Measurements from ENCODE around the gene AJM1. TPM values are rescaled to one million over a fixed set of nuclear protein-coding genes. Genes with fewer than 3 reads are reported as not detected.
"Not testable (repeated sequence)": the region's sequence is repeated elsewhere in the genome, so short reads cannot be mapped to it uniquely, and the experiment has no call there.

AJM1 gene
- total and polyA plus RNA-seq, 2 donors (not counting 1 experiment from before 2014, with no cell fraction given), result 1.7 to 2.9 TPM

GRCh38 chr9:136832581-136832980, 9.7 kb upstream of the AJM1 start:
- CTCF ChIA-PET, result interaction anchor here (0.8 kb wide), 1 partner anchor 17 kb away, joined by 3 read pairs; no protein-coding TSS in a partner anchor
- H3K27ac Mint-ChIP-seq, result no peak overlapping the region
- peaks cover 0 to 43% of the 10 kb centered on the region in 2 experiments for H3K36me3 ChIP-seq (replicated peaks in 1 of 2; ENCODE audit: control extremely low read depth in 1 of 2, control insufficient read depth in 1 of 2, extremely low read depth in 1 of 2, insufficient read depth in 2 of 2, low read length in 1 of 2)

GRCh38 chr9:136833381-136834048, 8.8 kb upstream of the AJM1 start:
- H3K9me3 Mint-ChIP-seq (ENCODE audit: insufficient read depth); H3K9ac ChIP-seq (ENCODE audit: low read length); H3K4me3 Mint-ChIP-seq; H3K4me1 ChIP-seq (ENCODE audit: control insufficient read depth in 2 of 2, insufficient read depth in 2 of 2, low read length in 2 of 2); intact Hi-C loops (cut with micrococcal nuclease); H3K79me2 ChIP-seq (ENCODE audit: control insufficient read depth, insufficient read depth, low read length); ATAC-seq (ENCODE audit: low read depth); H3K27ac Mint-ChIP-seq; H3K4me3 ChIP-seq (ENCODE audit: control extremely low read depth in 1 of 5, extremely low read depth in 1 of 5, insufficient read depth in 1 of 5, low read depth in 2 of 5, low read length in 4 of 5); H3K27ac ChIP-seq (ENCODE audit: low read length in 2 of 2); H3K27me3 ChIP-seq (replicated peaks in 1 of 4; ENCODE audit: control extremely low read depth in 1 of 4, control insufficient read depth in 3 of 4, insufficient read depth in 4 of 4, low read length in 3 of 4); H4K20me1 ChIP-seq (ENCODE audit: control insufficient read depth, insufficient read depth, low read length, poor library complexity, severe bottlenecking); H3K27me3 Mint-ChIP-seq; H2AFZ ChIP-seq (ENCODE audit: insufficient read depth, low read depth, low read length, poor library complexity, severe bottlenecking); H3K4me1 Mint-ChIP-seq; H3K4me2 ChIP-seq (replicated peaks; ENCODE audit: low read depth, low read length, poor library complexity, severe bottlenecking); DNase-seq; H3K9me3 ChIP-seq (ENCODE audit: control extremely low read depth in 1 of 3, control insufficient read depth in 2 of 3, insufficient read depth in 1 of 3, low read length in 2 of 3): not testable (repeated sequence)
- 96% methylated on average over 13 of the region's 16 CpGs for WGBS (ENCODE audit: insufficient coverage)
- CTCF ChIA-PET, result interaction anchor here (1.1 kb wide), 1 partner anchor 9 kb away, joined by 3 read pairs; the partner anchor contains the start of gene AJM1
- H3K36me3 ChIP-seq (replicated peaks in 1 of 2; ENCODE audit: control extremely low read depth in 1 of 2, control insufficient read depth in 1 of 2, extremely low read depth in 1 of 2, insufficient read depth in 2 of 2, low read length in 1 of 2), result peaks cover 0 to 37% of the 10 kb centered on the region in 2 experiments
- POLR2A ChIA-PET, result interaction anchor here (0.6 kb wide), 1 partner anchor 9 kb away, joined by 3 read pairs; the partner anchor contains the start of gene AJM1

More at GRCh38 chr9:136832581-136832980, 9.7 kb upstream of the AJM1 start:
- ATAC-seq (ENCODE audit: low read depth), result no peak
- Mint-ChIP-seq H3K9me3 (ENCODE audit: insufficient read depth) (no peaks in the 10 kb centered on the region), H3K4me3 (no peak overlapping the region), H3K4me1 (no peaks in the 10 kb centered on the region), H3K27me3 (no peaks in the 10 kb centered on the region)
- Histone ChIP-seq H3K9ac (ENCODE audit: low read length) (no peak overlapping the region), H3K4me3 (ENCODE audit: control extremely low read depth in 1 of 5, extremely low read depth in 1 of 5, insufficient read depth in 1 of 5, low read depth in 2 of 5, low read length in 4 of 5) (no peak overlapping the region), H4K20me1 (ENCODE audit: control insufficient read depth, insufficient read depth, low read length, poor library complexity, severe bottlenecking) (no peaks in the 10 kb centered on the region), H3K9me3 (ENCODE audit: control extremely low read depth in 1 of 3, control insufficient read depth in 2 of 3, insufficient read depth in 1 of 3, low read length in 2 of 3) (no peaks in the 10 kb centered on the region), H3K79me2 (ENCODE audit: control insufficient read depth, insufficient read depth, low read length) (no peaks in the 10 kb centered on the region), H3K4me1 (ENCODE audit: control insufficient read depth in 2 of 2, insufficient read depth in 2 of 2, low read length in 2 of 2) (no peaks in the 10 kb centered on the region), H3K27ac (ENCODE audit: low read length in 2 of 2) (no peak overlapping the region), H3K27me3 (replicated peaks in 1 of 4; ENCODE audit: control extremely low read depth in 1 of 4, control insufficient read depth in 3 of 4, insufficient read depth in 4 of 4, low read length in 3 of 4) (no peaks in the 10 kb centered on the region), H3K4me2 (replicated peaks; ENCODE audit: low read depth, low read length, poor library complexity, severe bottlenecking) (no peak overlapping the region), H2AFZ (ENCODE audit: insufficient read depth, low read depth, low read length, poor library complexity, severe bottlenecking) (no peak overlapping the region)
- TF ChIP-seq EZH2 (IDR thresholded peaks at IDR 0.05; ENCODE audit: borderline replicate concordance, insufficient read depth, low read depth, low read length, poor library complexity, severe bottlenecking), result no peak
- TF ChIP-seq CTCF (IDR thresholded peaks at IDR 0.05), result no peak
- POLR2A ChIA-PET, result interaction anchor here (0.6 kb wide), 1 partner anchor 10 kb away, joined by 3 read pairs; the partner anchor contains the start of gene AJM1
- no peak for DNase-seq
- intact Hi-C loops (cut with micrococcal nuclease), result no loop called here
- WGBS (ENCODE audit: insufficient coverage), result 99% methylated on average over 9 of the region's 9 CpGs
